Duodenal mucosa (tissue), 2 donors: ENCODE data around the gene CKS1B.
"Not testable (repeated sequence)": the region's sequence is repeated elsewhere in the genome, so short reads cannot be mapped to it uniquely, and the experiment has no call there.

Experiments
- H3K27ac ChIP-seq: one replicate; pipeline ENCODE4 v1.7.0; 2013; ENCODE audit warnings: low read depth, low read length
- H3K27me3 ChIP-seq, 2 donors: one replicate each; pipeline ENCODE4 v1.7.0; 2013; ENCODE audit warnings: low read length in 2 of 2, control low read depth in 1 of 2; ENCODE audit not compliant: insufficient read depth in 2 of 2, control insufficient read depth in 1 of 2
- H3K36me3 ChIP-seq, 2 donors: one replicate each; pipeline ENCODE4 v1.7.0; 2013; ENCODE audit warnings: low read length in 2 of 2, control low read depth in 1 of 2; ENCODE audit not compliant: insufficient read depth in 2 of 2, control insufficient read depth in 1 of 2
- H3K4me1 ChIP-seq, 2 donors: one replicate each; pipeline ENCODE4 v1.7.0; 2013; ENCODE audit warnings: low read length in 2 of 2, control low read depth in 1 of 2; ENCODE audit not compliant: insufficient read depth in 2 of 2, control insufficient read depth in 1 of 2
- H3K4me3 ChIP-seq, 2 donors: one replicate each; pipeline ENCODE4 v1.7.0; 2013; ENCODE audit warnings: low read length in 2 of 2, low read depth in 1 of 2
- H3K9ac ChIP-seq, 2 donors: one replicate each; pipeline ENCODE4 v1.7.0; 2013; ENCODE audit warnings: low read length in 2 of 2, low read depth in 1 of 2
- H3K9me3 ChIP-seq, 2 donors: one replicate each; pipeline ENCODE4 v1.7.0; 2013; ENCODE audit warnings: low read length in 2 of 2, control low read depth in 1 of 2; ENCODE audit not compliant: control insufficient read depth in 1 of 2

The CKS1B gene

DNA sequence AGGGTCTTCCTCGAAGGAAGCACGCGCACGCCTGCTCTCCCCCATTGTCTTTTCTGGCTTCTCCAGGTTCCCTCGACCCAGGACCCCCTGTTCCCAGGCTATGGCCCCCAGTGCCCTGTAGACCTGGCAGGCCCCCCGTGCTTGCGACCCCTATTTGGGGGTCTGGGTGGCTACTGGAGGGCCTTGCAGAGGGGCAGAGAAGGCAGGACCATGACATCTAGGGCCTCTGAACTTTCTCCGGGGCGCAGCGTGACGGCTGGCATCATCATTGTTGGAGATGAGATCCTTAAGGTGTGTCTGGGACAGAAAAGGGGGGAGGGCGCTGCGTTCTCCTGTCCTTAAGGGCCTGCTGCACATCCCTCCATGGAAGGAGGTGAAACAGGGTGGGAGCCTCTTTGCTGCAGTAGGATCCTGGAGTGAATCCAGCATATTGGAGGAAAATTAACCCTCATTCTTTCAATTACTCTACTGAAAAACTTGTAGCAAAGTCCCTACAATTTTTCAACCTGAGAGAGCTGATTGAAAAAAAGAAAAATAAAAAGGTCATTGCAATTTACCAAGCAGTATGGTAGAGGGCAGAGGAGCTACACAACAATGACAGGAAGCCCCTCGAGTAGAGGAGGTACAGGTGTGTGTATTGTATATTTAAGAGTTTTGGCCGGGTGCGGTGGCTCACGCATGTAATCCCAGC is 9.4 kb downstream of the CKS1B start:
- Histone ChIP-seq H3K27me3 (no peaks in the 10 kb centered on the region), H3K4me1 (peaks cover 19 to 27% of the 10 kb centered on the region in 2 donors), H3K27ac (no peak overlapping the region), H3K36me3 (peaks cover 8 to 23% of the 10 kb centered on the region in 2 donors), H3K9ac (peak overlapping the region; percentile 78 to 93), H3K4me3 (peak overlapping the region; percentile 96 to 98), H3K9me3 (no peaks in the 10 kb centered on the region)

DNA sequence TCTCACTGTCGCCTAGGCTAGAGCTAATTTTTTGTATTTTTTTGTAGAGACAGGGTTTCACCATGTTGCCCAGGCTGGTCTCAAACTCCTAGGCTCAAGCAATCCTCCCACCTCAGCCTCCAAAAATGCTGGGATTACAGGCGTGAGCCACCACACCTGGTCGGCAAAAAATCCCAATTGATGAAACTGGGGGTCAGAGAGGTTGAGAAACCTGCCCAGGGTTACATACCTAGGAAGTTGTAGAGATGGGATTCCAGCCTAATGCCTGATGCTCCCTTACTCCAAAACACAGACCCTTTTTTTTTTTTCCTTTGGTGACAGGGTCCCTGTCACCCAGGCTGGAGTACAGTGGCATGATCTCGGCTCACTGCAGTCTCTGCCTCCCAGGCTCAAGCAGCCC is 12.3 kb downstream of the CKS1B start:
- Histone ChIP-seq H3K4me1 (peaks cover 31 to 37% of the 10 kb centered on the region in 2 donors), H3K36me3 (peaks cover 13 to 33% of the 10 kb centered on the region in 2 donors)
- H3K4me3 ChIP-seq, H3K27ac ChIP-seq, H3K9me3 ChIP-seq, H3K9ac ChIP-seq, H3K27me3 ChIP-seq: not testable (repeated sequence)

DNA sequence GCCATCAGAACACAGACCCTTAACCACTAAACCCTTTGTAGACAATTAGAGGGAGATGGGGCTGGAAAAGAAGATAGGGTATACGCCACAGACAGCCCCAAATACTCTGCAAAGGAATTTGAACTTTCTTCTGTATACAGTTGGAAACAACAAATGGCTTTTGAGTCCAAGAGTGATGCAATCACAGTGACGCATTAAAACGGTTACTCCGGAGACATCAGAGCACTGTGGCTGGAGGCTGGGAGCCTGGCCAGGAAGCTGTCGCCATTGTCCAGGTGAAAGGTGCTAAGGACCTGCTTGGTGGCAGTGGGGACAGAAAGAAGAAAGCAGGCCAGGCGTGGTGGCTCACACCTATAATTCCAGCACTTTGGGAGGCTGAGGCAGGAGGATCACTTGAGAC is 12.8 kb downstream of the CKS1B start:
- no peaks in the 10 kb centered on the region for H3K9me3 ChIP-seq
- H3K4me1 ChIP-seq, result peaks cover 29 to 35% of the 10 kb centered on the region in 2 donors
- peaks cover 13 to 33% of the 10 kb centered on the region in 2 donors for H3K36me3 ChIP-seq

DNA sequence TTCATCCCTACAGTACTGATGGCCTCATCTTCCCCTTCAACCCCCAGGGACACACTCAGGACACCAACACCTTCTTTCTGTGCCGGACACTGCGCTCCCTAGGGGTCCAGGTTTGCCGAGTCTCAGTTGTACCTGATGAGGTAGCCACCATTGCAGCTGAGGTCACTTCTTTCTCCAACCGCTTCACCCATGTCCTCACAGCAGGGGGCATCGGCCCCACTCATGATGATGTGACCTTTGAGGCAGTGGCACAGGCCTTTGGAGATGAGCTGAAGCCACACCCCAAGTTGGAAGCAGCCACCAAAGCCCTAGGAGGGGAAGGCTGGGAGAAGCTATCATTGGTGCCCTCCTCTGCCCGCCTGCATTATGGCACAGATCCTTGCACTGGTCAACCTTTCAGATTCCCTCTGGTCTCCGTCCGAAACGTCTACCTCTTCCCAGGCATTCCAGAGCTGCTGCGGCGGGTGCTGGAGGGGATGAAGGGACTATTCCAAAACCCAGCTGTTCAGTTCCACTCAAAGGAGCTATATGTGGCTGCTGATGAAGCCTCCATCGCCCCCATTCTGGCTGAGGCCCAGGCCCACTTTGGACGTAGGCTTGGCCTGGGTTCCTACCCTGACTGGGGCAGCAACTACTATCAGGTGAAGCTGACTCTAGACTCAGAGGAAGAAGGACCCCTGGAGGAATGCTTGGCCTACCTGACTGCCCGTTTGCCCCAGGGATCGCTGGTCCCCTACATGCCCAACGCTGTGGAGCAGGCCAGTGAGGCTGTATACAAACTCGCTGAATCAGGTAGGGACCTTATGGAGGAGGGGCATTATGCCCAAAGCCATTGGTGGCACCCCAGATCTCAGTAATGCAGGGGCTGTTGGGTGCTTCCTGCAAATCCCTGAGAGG is 13.8 kb downstream of the CKS1B start:
- Histone ChIP-seq H3K27me3 (no peaks in the 10 kb centered on the region), H3K4me1 (peaks cover 27 to 30% of the 10 kb centered on the region in 2 donors), H3K27ac (no peak overlapping the region), H3K9ac (no peak overlapping the region), H3K4me3 (no peak overlapping the region), H3K36me3 (peaks cover 13 to 37% of the 10 kb centered on the region in 2 donors), H3K9me3 (no peaks in the 10 kb centered on the region)

More for the DNA sequence above, 12.8 kb downstream of the CKS1B start:
- Histone ChIP-seq H3K27ac (no peak overlapping the region), H3K9ac (no peak overlapping the region), H3K27me3 (no peaks in the 10 kb centered on the region), H3K4me3 (no peak overlapping the region)

DNA sequence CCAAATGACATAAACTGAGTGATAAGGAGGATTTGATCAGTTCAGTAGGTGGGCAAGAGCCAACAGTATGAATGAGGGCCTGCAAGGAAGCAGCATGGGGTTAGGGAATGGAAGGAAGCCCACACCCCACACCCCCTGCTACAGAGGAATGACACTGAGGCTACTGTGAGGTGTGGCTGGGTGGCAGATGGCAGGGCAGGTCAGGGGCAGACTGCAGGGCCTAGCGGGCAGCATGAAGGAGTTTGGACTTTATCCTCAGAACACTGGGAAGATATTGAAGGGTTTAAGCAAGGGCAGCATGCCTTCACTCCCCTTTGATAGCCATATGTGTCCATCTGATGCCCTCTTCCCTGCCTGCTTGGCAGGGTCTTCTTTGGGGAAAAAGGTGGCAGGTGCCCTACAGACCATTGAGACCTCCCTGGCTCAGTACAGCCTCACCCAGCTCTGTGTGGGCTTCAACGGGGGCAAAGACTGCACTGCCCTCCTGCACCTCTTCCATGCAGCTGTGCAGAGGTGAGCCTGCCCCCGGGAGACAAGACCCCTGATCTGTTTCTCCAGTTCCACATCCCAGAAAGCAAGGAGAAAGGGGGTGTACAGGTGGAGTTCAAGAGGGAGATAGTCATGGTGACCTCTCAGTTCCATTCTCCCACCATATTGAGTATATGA is 14.8 kb downstream of the CKS1B start:
- H3K36me3 ChIP-seq, result peaks cover 13 to 37% of the 10 kb centered on the region in 2 donors
- peaks cover 20 to 23% of the 10 kb centered on the region in 2 donors for H3K4me1 ChIP-seq
- no peak overlapping the region for H3K9ac ChIP-seq
- H3K27me3 ChIP-seq, result no peaks in the 10 kb centered on the region
- H3K9me3 ChIP-seq, result no peaks in the 10 kb centered on the region
- peak overlapping the region in 1 of 2 donors; percentile 38 for H3K4me3 ChIP-seq
- H3K27ac ChIP-seq, result no peak overlapping the region

DNA sequence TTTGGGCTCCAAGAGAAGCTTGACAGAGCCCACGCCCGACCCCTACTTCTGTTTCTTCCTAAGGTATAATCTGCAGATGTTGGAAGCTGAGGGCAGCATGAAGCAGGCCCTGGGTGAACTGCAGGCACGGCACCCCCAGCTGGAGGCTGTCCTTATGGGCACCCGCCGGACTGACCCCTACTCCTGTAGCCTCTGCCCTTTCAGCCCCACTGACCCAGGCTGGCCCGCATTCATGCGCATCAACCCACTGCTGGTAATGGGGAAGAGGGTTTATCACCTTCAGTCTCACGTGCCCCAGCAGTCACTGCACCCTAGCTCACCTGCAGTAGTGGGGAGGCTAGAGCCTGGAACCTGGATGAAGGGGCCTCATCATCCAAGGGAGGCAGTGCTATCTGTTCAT is 15.8 kb downstream of the CKS1B start:
- H3K4me1 ChIP-seq, result peaks cover 20 to 29% of the 10 kb centered on the region in 2 donors
- no peak overlapping the region for H3K9ac ChIP-seq
- H3K4me3 ChIP-seq, result no peak overlapping the region
- peaks cover 13 to 37% of the 10 kb centered on the region in 2 donors for H3K36me3 ChIP-seq
- no peaks in the 10 kb centered on the region for H3K9me3 ChIP-seq
- no peak overlapping the region for H3K27ac ChIP-seq
- H3K27me3 ChIP-seq, result no peaks in the 10 kb centered on the region

DNA sequence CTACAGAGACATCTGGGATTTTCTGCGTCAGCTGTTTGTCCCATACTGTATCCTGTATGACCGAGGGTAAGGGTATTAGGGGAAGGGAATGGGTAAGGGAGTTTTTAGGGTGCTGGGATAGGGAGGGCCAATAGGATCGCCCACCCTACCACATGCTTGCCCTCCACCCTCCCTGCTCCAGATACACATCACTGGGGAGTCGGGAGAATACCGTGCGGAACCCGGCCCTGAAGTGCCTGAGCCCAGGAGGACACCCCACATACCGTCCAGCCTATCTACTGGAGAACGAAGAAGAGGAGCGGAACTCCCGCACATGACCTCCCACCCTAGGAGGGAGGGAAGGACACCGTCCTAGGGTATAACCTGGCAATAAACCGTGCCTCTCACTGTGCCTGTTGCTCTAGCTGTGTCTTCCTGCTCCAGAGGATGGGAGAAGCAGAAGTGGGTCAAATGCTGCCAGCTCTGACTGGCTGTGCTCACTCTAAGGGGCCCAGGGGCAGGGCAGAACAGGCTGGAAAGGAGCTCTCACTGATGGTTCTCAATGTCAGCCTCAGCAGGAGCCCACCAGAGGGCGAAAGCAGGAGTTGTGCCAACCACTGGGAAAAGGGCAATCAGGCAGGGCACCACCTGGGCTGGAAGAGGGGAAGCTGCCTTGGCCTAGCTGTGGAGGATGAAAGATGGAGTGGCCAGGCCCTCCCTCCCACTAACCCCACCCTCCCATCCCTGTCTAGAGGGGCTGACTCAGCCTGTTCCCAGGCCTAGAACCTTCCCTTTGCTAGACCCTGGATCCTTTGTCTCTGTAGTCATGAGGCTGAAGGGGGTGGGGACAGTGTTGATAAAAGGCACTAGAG is 18.5 kb downstream of the CKS1B start:
- no peaks in the 10 kb centered on the region for H3K9me3 ChIP-seq
- no peak overlapping the region for H3K27ac ChIP-seq
- peaks cover 13 to 28% of the 10 kb centered on the region in 2 donors for H3K36me3 ChIP-seq
- no peak overlapping the region for H3K9ac ChIP-seq
- H3K27me3 ChIP-seq, result no peaks in the 10 kb centered on the region
- H3K4me1 ChIP-seq, result peaks cover 27 to 38% of the 10 kb centered on the region in 2 donors
- no peak overlapping the region for H3K4me3 ChIP-seq

DNA sequence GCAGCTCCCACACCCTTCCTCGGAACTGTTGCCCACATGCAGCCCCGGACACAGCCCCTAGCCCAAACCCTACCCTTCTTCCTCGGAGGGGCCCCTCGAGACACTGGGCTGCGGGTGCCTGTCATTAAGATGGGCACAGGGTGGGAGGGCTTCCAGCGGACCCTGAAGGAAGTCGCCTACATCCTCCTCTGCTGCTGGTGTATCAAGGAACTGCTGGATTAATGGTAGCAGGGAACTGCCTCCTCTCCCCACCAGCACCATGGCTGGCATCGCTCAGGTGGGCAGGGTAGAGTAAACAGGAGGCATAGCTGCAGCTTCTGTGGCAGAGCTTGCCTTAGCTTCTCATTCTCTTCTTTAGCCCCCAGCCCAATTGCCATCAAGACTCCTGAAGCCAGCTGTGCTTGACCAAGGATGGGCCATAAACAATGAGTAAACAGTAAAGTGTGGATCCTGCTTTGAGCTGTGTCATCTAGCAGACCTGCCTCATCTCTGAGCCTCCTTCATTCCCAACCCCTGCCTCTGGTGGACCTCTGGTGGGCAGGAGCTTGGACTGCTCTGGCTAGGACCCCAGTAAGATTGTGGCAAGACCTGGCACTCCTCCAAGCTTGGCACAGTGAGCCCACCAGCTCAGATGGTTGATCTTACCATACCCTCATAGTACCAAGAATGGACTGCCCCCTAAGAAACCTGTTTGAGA is 19.2 kb downstream of the CKS1B start, which contains the start of gene LENEP:
LENEP (plus strand) TSS at position 15 of the 697 bp plus-strand sequence; CDS start at position 37, 22 bp downstream.
- Histone ChIP-seq H3K27ac (no peak within 1 kb of the TSS), H3K27me3 (no peaks in the 10 kb centered on the region), H3K4me1 (peaks cover 20 to 34% of the 10 kb centered on the region in 2 donors), H3K9me3 (no peaks in the 10 kb centered on the region), H3K9ac (no peak within 1 kb of the TSS), H3K36me3 (peaks cover 7 to 20% of the 10 kb centered on the region in 2 donors), H3K4me3 (no peak within 1 kb of the TSS)

DNA sequence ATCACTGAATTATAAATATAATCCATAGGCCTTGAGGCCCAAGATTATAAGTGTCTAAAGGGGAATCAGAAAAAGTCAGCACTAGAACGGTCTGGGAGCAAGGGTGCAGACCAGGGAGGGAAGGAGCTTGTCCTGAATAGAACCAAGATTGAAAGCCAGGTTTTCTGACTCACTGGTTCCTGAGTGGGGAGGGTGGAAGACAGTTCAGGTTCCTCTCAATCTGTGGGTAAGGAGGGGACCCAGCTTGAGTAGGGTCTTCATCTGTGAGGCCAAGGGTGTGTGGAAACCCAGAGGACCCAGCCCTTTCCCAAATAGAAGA is 19.7 kb downstream of the CKS1B start:
- Histone ChIP-seq H3K4me1 (peaks cover 20 to 34% of the 10 kb centered on the region in 2 donors), H3K9me3 (no peaks in the 10 kb centered on the region), H3K4me3 (no peak overlapping the region), H3K36me3 (peaks cover 4 to 15% of the 10 kb centered on the region in 2 donors), H3K27me3 (no peaks in the 10 kb centered on the region), H3K27ac (no peak overlapping the region), H3K9ac (no peak overlapping the region)
